Eye (tissue), 1 donor: ENCODE measurements around the gene TRIM38.
"Not testable (repeated sequence)": the region's sequence is repeated elsewhere in the genome, so short reads cannot be mapped to it uniquely, and the experiment has no call there.

Experiments
- DNase-seq: peaks from one replicate; pipeline ENCODE4 v3.0.0-alpha.2; 2015

TRIM38 gene

GRCh38 chr6:25943887-25944286 lies 18.7 kb upstream of the TRIM38 start:
- DNase-seq, result no peak

GRCh38 chr6:25944688-25945574 lies 17.7 kb upstream of the TRIM38 start:
- DNase-seq, result no peak

- not testable (repeated sequence) for DNase-seq
These were observed 16.9 kb upstream of the TRIM38 start for GRCh38 chr6:25945738-25946137.

- no peak for DNase-seq
These were observed 16.0 kb upstream of the TRIM38 start for GRCh38 chr6:25946631-25947030.

- not testable (repeated sequence) for DNase-seq
These were observed 15.1 kb upstream of the TRIM38 start for GRCh38 chr6:25947492-25947891.

- no peak for DNase-seq
These were observed 12.9 kb upstream of the TRIM38 start for GRCh38 chr6:25949695-25950094.

- no peak for DNase-seq
These were observed 12.3 kb upstream of the TRIM38 start for GRCh38 chr6:25950297-25950696.

- DNase-seq, result no peak
These were observed 11.1 kb upstream of the TRIM38 start for GRCh38 chr6:25951296-25952032.

- DNase-seq, result no peak
These were observed 10.1 kb upstream of the TRIM38 start for GRCh38 chr6:25952535-25952934.

- no peak for DNase-seq
These were observed 8.9 kb upstream of the TRIM38 start for GRCh38 chr6:25953733-25954132.

- DNase-seq, result no peak
These were observed 7.8 kb upstream of the TRIM38 start for GRCh38 chr6:25954756-25955155.

- no peak for DNase-seq
These were observed 6.4 kb upstream of the TRIM38 start for GRCh38 chr6:25956226-25956625.

GRCh38 chr6:25958700-25959162 lies 3.9 kb upstream of the TRIM38 start:
- DNase-seq, result no peak

GRCh38 chr6:25959890-25960536 lies 2.6 kb upstream of the TRIM38 start:
- DNase-seq, result peak; percentile 6

GRCh38 chr6:25960734-25961133 lies 1.9 kb upstream of the TRIM38 start:
- no peak for DNase-seq

GRCh38 chr6:25961619-25962148 lies 918 bp upstream of the TRIM38 start:
- DNase-seq, result no peak

- DNase-seq, result peak; percentile 27
These were observed 973 bp downstream of the TRIM38 start for GRCh38 chr6:25963426-25964123.

GRCh38 chr6:25965058-25965457 lies 2.5 kb downstream of the TRIM38 start:
- DNase-seq, result no peak

GRCh38 chr6:25966711-25967110 lies 4.1 kb downstream of the TRIM38 start:
- no peak for DNase-seq

- no peak for DNase-seq
These were observed 6.2 kb downstream of the TRIM38 start for GRCh38 chr6:25968769-25969168.

GRCh38 chr6:25971187-25971821 lies 8.7 kb downstream of the TRIM38 start:
- DNase-seq, result no peak

- no peak for DNase-seq
These were observed 9.5 kb downstream of the TRIM38 start for GRCh38 chr6:25972128-25972527.
